ENCODE data around the gene MYBPC1.

MYBPC1 gene

GRCh38 chr12:101616027-101616494 is 21.3 kb downstream of the MYBPC1 start:
- no peak for ATAC-seq (replicated peaks)
- Mint-ChIP-seq H3K9me3 (no peaks in the 10 kb centered on the region), H3K27me3 (no peaks in the 10 kb centered on the region), H3K4me1 (peaks cover 8 to 35% of the 10 kb centered on the region in 2 donors), H3K4me3 (peak overlapping the region in 1 of 2 donors; percentile 21), H3K27ac (no peak overlapping the region), H3K36me3 (no peaks in the 10 kb centered on the region)
- DNase-seq = no peak

- Mint-ChIP-seq H3K27me3 (no peaks in the 10 kb centered on the region), H3K4me3 (no peak overlapping the region), H3K4me1 (peaks cover 8 to 35% of the 10 kb centered on the region in 2 donors), H3K9me3 (no peaks in the 10 kb centered on the region), H3K36me3 (no peaks in the 10 kb centered on the region), H3K27ac (no peak overlapping the region)
- ATAC-seq (replicated peaks) = peak; percentile 38 to 55
- DNase-seq = no peak
Measured at GRCh38 chr12:101619026-101619786, 24.4 kb downstream of the MYBPC1 start.

- no peaks in the 10 kb centered on the region for H3K27me3 Mint-ChIP-seq
- peaks cover 8 to 35% of the 10 kb centered on the region in 2 donors for H3K4me1 Mint-ChIP-seq
- no peak overlapping the region for H3K4me3 Mint-ChIP-seq
- ATAC-seq (replicated peaks) = no peak
- no peaks in the 10 kb centered on the region for H3K9me3 Mint-ChIP-seq
- no peak overlapping the region for H3K27ac Mint-ChIP-seq
- DNase-seq = no peak
- no peaks in the 10 kb centered on the region for H3K36me3 Mint-ChIP-seq
Measured at GRCh38 chr12:101619858-101620761, 25.3 kb downstream of the MYBPC1 start.

- H3K9me3 Mint-ChIP-seq = no peaks in the 10 kb centered on the region
- ATAC-seq (replicated peaks) (peak; percentile 53 to 78), DNase-seq (no peak)
- H3K27me3 Mint-ChIP-seq = no peaks in the 10 kb centered on the region
- no peaks in the 10 kb centered on the region for H3K36me3 Mint-ChIP-seq
- H3K27ac Mint-ChIP-seq = no peak overlapping the region
- H3K4me3 Mint-ChIP-seq = no peak overlapping the region
- H3K4me1 Mint-ChIP-seq = peaks cover 8 to 31% of the 10 kb centered on the region in 2 donors
Measured at GRCh38 chr12:101620762-101621133, 26.0 kb downstream of the MYBPC1 start.

- Mint-ChIP-seq H3K9me3 (peaks cover 2 to 3% of the 10 kb centered on the region in 2 donors), H3K36me3 (peaks cover 0 to 3% of the 10 kb centered on the region in 2 donors), H3K27ac (no peak overlapping the region), H3K4me1 (peaks cover 10 to 20% of the 10 kb centered on the region in 2 donors), H3K27me3 (no peaks in the 10 kb centered on the region), H3K4me3 (no peak overlapping the region)
- DNase-seq (no peak), ATAC-seq (replicated peaks) (no peak)
Measured at GRCh38 chr12:101628676-101629075, 33.9 kb downstream of the MYBPC1 start.

- Mint-ChIP-seq H3K4me1 (peaks cover 20 to 52% of the 10 kb centered on the region in 2 donors), H3K9me3 (peaks cover 2 to 3% of the 10 kb centered on the region in 2 donors), H3K27ac (peak overlapping the region; percentile 94), H3K27me3 (no peaks in the 10 kb centered on the region), H3K36me3 (peaks cover 0 to 3% of the 10 kb centered on the region in 2 donors), H3K4me3 (peak overlapping the region; percentile 61 to 62)
- peak; percentile 95 for ATAC-seq (replicated peaks)
- DNase-seq = peak; percentile 35
Measured at GRCh38 chr12:101634724-101635123, 40.0 kb downstream of the MYBPC1 start.

GRCh38 chr12:101637936-101638335 is 43.2 kb downstream of the MYBPC1 start:
- peaks cover 22 to 50% of the 10 kb centered on the region in 2 donors for H3K4me1 Mint-ChIP-seq
- H3K36me3 Mint-ChIP-seq = peaks cover 0 to 8% of the 10 kb centered on the region in 2 donors
- peaks cover 5 to 8% of the 10 kb centered on the region in 2 donors for H3K27me3 Mint-ChIP-seq
- peak overlapping the region; percentile 9 for H3K27ac Mint-ChIP-seq
- H3K4me3 Mint-ChIP-seq = no peak overlapping the region
- no peak for ATAC-seq (replicated peaks)
- H3K9me3 Mint-ChIP-seq = peaks cover 2 to 3% of the 10 kb centered on the region in 2 donors
- no peak for DNase-seq

GRCh38 chr12:101642115-101643067 is 47.6 kb downstream of the MYBPC1 start:
- peaks cover 13 to 28% of the 10 kb centered on the region in 2 donors for H3K4me1 Mint-ChIP-seq
- no peaks in the 10 kb centered on the region for H3K9me3 Mint-ChIP-seq
- ATAC-seq (replicated peaks) (peak; percentile 51 to 53), DNase-seq (no peak)
- peaks cover 5 to 8% of the 10 kb centered on the region in 2 donors for H3K27me3 Mint-ChIP-seq
- H3K27ac Mint-ChIP-seq = peak overlapping the region; percentile 65
- H3K36me3 Mint-ChIP-seq = peaks cover 0 to 5% of the 10 kb centered on the region in 2 donors
- peak overlapping the region; percentile 84 to 90 for H3K4me3 Mint-ChIP-seq

- Mint-ChIP-seq H3K27ac (peak overlapping the region; percentile 90), H3K27me3 (no peaks in the 10 kb centered on the region), H3K9me3 (no peaks in the 10 kb centered on the region), H3K4me3 (peak overlapping the region; percentile 15 to 42), H3K4me1 (peaks cover 18 to 27% of the 10 kb centered on the region in 2 donors), H3K36me3 (peaks cover 0 to 4% of the 10 kb centered on the region in 2 donors)
- DNase-seq (no peak), ATAC-seq (replicated peaks) (peak; percentile 74 to 82)
Measured at GRCh38 chr12:101647711-101648110, 52.9 kb downstream of the MYBPC1 start.

GRCh38 chr12:101648195-101648594 is 53.4 kb downstream of the MYBPC1 start:
- peaks cover 0 to 4% of the 10 kb centered on the region in 2 donors for H3K36me3 Mint-ChIP-seq
- DNase-seq (no peak), ATAC-seq (replicated peaks) (peak; percentile 97 to 98)
- H3K4me3 Mint-ChIP-seq = peak overlapping the region; percentile 15 to 42
- peaks cover 18 to 26% of the 10 kb centered on the region in 2 donors for H3K4me1 Mint-ChIP-seq
- no peaks in the 10 kb centered on the region for H3K9me3 Mint-ChIP-seq
- peak overlapping the region; percentile 90 for H3K27ac Mint-ChIP-seq
- no peaks in the 10 kb centered on the region for H3K27me3 Mint-ChIP-seq

- peaks cover 26 to 36% of the 10 kb centered on the region in 2 donors for H3K4me1 Mint-ChIP-seq
- H3K36me3 Mint-ChIP-seq = peaks cover 0 to 4% of the 10 kb centered on the region in 2 donors
- no peaks in the 10 kb centered on the region for H3K27me3 Mint-ChIP-seq
- DNase-seq (no peak), ATAC-seq (replicated peaks) (no peak)
- H3K27ac Mint-ChIP-seq = no peak overlapping the region
- no peaks in the 10 kb centered on the region for H3K9me3 Mint-ChIP-seq
- no peak overlapping the region for H3K4me3 Mint-ChIP-seq
Measured at GRCh38 chr12:101650346-101651117, 55.8 kb downstream of the MYBPC1 start.

GRCh38 chr12:101653030-101653429 is 58.3 kb downstream of the MYBPC1 start:
- no peak overlapping the region for H3K27ac Mint-ChIP-seq
- no peaks in the 10 kb centered on the region for H3K27me3 Mint-ChIP-seq
- H3K36me3 Mint-ChIP-seq = peaks cover 4% of the 10 kb centered on the region in 2 donors
- H3K4me3 Mint-ChIP-seq = no peak overlapping the region
- ATAC-seq (replicated peaks) (no peak), DNase-seq (no peak)
- H3K4me1 Mint-ChIP-seq = peaks cover 23 to 40% of the 10 kb centered on the region in 2 donors
- peaks cover 0 to 3% of the 10 kb centered on the region in 2 donors for H3K9me3 Mint-ChIP-seq

GRCh38 chr12:101653503-101653902 is 58.7 kb downstream of the MYBPC1 start:
- H3K4me1 Mint-ChIP-seq = peaks cover 23 to 38% of the 10 kb centered on the region in 2 donors
- H3K36me3 Mint-ChIP-seq = peaks cover 6 to 7% of the 10 kb centered on the region in 2 donors
- no peaks in the 10 kb centered on the region for H3K27me3 Mint-ChIP-seq

More at GRCh38 chr12:101653503-101653902, 58.7 kb downstream of the MYBPC1 start:
- ATAC-seq (replicated peaks) (no peak), DNase-seq (no peak)
- Mint-ChIP-seq H3K4me3 (no peak overlapping the region), H3K27ac (no peak overlapping the region), H3K9me3 (peaks cover 0 to 5% of the 10 kb centered on the region in 2 donors)

All from stimulated activated naive B cell treated with anti-CD40 and anti-IgM and Interleukin-4, amounts not matched to agents 10 μg/mL and 1 μg/mL and 100 μg/mL, for 72 hours (primary cell).